Measurements from ENCODE around the gene EYS.

- TF ChIP-seq MYC (IDR thresholded peaks at IDR 0.05; ENCODE audit: low read depth, low read length) (no peak), MAX (IDR thresholded peaks at IDR 0.05; ENCODE audit: low read depth, low read length) (no peak), CTCF (IDR thresholded peaks at IDR 0.05; ENCODE audit: low read depth, low read length) (no peak)
Observed at GRCh38 chr6:63773200-63773599, 1933.8 kb downstream of the EYS start.
